ENCODE results near the gene CDK18.

Gene CDK18

DNA sequence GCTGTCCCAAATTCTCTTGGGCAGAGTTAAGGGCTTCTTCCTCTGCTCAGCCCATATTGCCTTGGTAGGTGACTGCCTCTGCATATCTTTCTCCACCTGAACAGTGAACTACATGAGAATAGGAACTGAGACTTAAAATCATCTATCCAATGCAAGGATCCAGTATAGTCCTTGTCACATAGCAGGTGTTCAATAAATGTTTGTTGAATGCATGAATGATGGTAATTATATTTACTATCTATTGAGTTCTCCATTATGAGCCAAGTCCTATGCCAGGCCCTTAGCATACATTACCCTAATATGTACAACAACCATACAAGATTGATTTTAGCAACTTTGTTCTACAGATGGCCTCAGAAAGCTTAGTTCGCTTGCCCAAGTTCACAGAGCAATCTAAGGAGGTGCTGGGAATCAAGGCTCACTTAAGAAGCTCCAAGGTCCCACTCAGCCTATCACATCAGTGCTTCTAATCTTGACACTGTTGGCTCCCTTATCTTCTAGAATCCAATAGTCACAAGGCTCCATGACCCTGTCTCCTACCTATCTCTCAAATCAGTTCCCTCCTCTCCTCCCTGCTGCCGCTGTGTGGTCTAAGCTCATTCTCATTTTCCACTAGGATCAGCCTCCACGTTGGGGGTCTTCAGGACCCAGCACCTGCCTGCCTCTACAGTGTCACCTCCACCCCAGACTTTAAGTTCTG, 2.2 kb upstream of the CDK18 start:
- no peak for DNase-seq (ENCODE audit: low read depth in 1 of 2, low spot score in 1 of 2)

DNA sequence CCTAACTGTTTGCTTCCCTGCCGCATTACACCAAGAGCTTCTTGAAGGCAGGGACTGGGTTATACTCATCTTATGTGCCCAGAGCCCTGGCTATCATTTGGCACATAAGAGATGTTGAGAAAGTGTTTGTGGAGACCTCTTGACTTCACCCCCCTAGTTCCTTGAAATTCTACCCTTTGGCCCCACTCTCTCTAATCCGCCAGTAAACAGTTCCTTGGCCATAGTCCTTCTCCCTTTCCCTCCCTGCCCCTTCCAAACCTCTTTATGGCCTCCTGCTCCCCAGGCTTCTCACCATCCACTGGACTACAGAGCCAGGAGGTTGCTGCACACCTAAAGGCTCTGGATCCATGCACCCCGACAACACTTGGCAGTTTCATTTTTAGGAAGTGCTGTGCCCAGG, 1.5 kb upstream of the CDK18 start:
- DNase-seq (ENCODE audit: low read depth in 1 of 2, low spot score in 1 of 2) = no peak

DNA sequence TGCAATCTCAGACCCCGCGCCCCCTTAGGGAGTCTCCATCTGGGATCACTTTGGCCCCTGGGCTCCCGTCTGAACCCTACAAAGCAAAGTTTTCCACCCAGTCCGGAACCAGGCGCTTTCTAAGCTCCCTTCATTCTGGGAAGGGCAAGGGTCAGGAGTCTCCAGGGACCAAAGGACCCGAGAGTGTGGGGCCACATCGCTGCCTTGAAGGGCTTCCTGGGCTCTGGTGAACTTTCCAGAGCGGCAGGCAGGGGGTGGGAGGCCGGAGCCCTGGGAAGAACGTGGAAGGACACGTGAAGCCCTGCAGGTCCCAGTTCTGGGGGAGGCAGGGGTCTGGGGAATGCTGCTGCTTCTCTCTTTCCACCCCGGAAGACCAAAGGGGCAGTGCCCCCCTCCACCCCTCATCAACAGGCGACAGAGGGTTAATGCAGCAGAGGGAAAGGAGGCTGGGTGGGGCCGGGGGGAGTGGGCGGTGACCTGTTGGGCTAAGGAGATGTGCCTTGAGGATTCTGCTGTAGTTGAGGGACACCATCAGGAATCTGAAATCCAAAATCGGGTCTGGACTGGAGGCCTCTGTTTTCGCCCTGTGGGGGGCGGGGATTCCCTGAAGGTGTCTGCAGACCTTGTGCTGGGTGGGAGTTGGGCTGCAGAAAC, 734 bp downstream of the CDK18 start:
- no peak for DNase-seq (ENCODE audit: low read depth in 1 of 2, low spot score in 1 of 2)

DNA sequence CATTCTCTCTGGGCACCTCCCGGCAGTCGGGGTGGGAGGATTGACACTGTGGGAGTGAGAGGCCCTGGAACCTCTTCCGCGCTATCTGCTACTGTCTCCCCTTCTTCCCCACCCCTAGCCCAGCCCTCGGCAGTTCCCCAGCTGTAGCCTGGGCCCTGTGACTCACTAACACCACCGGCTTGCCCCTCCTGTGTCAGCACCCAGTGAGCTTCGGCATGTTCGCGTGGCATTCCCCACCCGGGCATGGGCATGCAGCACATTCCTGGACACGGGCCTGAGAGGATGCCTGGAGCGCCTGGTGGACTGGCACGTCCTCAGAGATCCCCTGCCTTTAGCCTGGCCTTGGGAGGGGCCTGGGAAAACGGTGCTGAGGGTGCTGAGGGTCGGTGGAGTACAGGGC, 1.3 kb downstream of the CDK18 start:
- no peak for DNase-seq (ENCODE audit: low read depth in 1 of 2, low spot score in 1 of 2)

DNA sequence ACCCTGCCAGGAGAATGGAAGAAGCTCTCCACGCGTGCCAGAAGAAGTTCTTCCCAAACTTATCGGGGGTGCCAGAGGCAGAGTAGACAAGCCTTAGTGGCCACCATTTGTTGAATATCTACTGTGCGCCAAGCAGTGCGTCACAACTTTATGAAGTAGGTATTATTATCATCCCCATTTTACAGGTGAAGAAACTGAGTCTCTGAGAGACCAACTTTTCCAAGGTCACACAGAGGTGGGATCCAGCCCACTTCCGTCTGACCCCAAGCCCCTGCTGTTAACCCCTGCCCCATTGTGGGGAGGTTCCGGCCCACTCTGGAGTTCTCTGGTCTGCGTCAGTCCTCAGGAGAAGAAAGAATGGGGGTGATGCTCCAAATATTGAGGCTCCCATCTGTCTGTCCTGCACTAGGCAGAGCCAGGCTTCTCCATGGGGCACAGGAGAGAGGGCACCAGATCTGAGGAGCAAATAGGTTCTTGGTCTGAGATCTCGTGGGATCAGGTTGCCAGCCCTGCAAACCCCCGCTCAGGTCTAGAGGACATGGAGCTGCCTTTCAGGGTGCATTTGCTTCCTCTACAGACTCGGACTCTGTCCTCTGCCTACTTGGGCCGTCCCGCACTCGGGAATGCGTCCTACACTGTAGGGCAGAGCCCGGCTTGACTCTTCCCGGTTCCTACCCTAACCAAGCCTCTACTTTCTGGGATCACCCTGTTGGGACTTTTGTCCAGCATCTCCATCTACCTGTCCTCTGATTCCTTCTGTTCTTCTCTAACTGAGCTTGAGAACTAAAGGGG, 2.1 kb downstream of the CDK18 start:
- no peak for DNase-seq (ENCODE audit: low read depth in 1 of 2, low spot score in 1 of 2)

DNA sequence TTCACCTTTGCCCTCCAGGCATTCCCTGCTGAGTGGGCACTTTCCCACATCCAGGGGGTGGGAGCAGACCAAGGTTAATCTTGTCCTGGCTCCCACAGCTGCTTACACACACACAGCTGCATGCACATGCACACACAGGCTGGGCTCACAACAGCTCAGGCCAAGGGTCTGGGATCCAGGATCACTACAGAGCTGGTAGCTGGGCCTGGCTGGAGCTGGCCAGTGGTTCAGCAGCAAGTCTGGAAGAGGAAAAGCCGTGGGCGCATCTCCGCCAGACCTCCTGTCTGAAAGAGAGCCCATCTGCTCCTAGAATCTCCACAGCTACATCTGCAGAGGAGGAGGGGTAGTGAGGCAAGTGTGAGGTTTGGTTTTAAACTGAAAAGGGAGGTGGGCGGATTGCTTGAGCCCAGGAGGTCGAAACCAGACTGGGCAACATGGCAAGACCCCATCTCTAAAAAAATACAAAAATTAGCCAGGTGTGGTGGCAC, 3.8 kb downstream of the CDK18 start:
- DNase-seq (ENCODE audit: low read depth in 1 of 2, low spot score in 1 of 2) = no peak

DNA sequence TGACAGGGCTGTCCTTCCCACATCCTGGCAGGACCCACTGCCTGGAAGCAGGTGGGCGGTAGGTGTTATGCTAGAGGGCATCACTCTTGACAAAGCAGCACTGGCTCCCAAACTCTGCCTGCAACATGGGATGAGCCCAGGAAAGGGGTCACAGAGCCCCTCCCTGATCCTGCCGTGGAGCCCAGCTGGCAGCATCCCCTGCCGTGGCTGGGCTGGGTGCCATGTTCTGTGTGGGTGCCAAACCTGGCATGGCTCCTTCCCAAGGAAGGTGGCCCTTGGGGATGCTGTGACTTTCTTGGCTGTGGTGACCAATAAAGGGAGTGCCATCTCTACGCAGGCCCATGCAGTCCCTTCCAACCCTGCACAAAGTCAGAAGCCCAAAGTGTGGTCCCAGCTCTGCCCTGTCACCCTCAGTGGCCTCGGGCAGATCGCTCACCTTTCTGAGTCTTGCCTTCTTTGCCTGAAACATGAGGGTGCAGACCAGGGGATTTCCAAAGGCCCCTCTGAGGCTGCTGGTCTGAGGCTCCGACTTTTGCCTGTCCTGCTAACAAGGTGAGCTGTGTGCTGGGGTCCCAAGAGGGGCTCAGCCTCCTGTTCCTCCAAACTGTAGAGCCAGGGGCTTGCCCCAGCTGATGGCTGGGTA, 6.0 kb downstream of the CDK18 start:
- no peak for DNase-seq (ENCODE audit: low read depth in 1 of 2, low spot score in 1 of 2)

DNA sequence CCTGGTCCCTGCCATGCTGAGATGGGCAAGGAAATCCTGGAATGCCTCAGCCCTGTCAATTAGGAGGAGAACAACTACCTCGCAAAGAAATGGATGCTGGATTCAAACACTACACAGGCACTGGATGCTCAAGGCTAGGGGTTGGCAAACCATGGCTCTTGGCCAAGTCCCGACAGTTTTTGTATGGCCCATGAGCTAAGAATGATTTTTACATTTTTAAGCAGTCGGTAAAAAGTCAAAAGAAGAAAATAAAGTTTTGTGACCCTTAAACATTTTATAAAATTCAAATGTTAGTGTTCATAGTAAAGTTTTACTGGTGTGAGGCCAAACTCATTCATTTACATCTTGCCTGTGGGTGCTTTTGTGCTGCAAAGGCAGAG, 6.5 kb downstream of the CDK18 start:
- DNase-seq (ENCODE audit: low read depth in 1 of 2, low spot score in 1 of 2) = no peak

DNA sequence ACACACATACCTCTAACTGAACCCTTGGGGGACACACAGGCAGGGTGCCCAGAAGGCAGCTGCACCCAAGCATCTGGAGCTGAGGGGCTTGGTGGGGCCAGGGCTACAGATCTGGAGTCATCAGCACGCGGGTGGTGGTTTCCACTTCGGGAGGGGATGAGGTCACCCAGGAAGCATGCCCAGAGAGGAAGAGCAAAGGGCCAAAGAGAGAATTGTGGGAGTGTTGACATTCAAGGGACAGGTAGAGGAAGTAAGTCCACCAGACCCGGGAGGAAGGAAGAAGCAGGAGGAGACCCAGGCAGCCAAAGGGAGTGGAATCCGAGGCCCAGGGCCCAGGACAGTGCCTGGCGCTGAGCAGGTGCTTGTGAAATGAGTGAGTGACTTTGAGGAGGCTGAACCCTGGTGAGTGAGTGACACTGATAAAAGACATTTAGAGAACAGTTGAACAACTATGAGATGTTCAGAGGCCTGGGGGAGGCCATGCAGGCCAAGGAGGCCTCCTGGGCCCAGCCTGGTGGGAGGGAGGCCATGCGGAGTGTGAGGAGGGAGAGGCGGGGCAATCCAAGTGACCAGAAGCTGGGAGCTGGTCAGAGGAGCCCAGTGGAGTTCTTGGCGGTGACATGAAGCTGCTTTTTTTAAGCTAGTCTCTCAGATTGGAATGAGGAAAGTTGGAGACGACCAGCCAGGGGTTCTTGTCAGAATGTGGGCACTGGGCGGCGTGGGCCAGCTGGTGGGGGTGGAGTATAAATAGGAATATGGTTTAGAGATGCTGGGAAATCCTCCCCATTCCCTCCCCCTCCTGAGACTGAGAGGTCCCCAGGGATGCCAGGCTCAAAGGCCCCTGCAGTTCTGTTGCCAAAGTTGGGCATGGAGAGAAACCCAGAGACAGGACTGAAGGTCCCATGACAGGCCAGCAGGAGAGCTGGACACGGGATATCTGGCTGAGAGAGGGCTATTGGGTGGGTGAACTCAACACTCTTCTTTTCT, 7.9 kb downstream of the CDK18 start:
- DNase-seq (ENCODE audit: low read depth in 1 of 2, low spot score in 1 of 2) = no peak

DNA sequence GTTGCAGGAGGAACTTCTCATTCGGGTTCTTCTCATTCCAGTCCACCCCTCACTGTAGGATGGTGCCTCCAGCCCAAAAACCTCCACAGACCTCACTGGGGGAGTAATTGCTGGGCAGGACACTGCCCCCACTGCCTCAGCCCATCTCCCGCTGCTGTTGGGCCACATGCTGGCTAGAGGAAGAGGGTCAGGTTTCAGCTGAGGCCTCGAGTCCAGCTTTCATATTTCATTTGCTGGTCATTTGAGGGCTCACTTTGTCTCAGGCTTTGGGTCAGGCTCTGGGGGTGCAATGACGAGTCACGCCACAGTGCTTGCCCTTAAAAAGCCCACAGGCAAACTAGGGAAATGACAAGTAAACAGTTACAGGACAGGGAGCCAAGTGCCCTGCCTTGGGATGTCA, 9.3 kb downstream of the CDK18 start:
- no peak for DNase-seq (ENCODE audit: low read depth in 1 of 2, low spot score in 1 of 2)

DNA sequence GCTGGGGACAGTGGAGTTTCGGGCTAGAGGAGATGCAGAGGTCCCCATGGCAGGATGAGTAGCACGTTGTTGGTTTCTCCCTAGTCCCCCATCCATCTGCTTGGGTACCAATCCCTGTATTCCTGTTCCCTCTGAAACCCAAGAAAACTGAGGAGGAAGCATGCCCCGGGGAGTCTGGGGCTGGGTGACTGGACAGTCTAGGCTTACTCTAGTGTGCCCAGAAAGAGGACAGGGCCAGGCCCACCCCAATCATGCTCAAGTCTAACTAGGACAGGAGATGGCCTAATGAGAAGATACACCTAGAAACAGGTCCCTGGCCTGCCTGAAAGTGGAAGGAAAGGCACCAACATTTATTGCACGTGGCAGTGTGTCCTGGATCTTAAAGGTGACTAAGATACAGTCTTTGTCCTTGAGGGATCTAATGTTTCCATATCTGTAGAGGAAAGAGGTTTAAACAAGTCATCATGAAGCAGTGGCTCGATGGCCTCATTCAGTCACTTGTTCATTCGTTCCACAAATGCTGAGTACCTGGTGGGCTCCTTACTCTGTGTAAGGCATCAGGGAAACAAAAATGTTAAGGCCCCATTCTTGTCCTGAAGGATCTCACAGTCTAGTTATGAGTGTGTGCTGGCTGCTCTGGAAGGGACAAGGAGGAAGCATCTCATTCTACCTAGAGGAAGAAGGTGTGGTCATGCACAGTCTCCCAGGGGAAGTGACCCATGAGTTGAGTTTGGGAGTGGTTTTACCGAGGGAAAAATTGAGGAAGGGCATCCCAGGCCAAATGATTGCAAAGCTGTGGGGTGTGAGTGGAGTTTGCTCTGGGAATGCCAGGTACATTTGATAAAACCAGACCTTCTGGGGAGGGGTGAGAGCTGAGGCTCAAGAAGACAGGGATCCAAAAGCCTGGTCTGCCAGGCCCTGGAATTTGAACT, 10.0 kb downstream of the CDK18 start:
- DNase-seq (ENCODE audit: low read depth in 1 of 2, low spot score in 1 of 2) = no peak

DNA sequence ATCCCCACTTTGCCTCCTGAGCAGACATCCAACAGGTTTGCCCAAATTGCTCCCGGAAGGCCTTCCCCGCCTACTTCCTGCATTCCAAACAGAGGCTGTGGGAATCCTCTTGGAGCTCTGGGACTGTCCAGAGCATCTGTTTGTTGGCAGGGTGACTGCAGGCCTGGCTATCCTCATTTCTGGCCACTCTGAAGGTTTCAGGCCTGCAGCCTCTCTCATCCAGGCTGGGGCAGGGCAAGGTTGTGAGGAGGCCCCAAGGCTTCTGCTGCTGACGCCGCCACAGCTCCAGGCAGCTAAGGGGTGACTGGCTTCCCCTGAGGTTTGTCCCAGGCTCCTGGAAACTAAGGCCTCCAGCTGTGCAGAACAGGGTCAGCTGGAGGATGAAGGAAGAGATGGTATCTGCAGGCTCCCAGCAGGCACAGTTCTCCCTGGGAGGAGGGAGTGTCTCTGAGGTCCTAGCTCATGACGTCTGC, 11.3 kb downstream of the CDK18 start:
- no peak for DNase-seq (ENCODE audit: low read depth in 1 of 2, low spot score in 1 of 2)

DNA sequence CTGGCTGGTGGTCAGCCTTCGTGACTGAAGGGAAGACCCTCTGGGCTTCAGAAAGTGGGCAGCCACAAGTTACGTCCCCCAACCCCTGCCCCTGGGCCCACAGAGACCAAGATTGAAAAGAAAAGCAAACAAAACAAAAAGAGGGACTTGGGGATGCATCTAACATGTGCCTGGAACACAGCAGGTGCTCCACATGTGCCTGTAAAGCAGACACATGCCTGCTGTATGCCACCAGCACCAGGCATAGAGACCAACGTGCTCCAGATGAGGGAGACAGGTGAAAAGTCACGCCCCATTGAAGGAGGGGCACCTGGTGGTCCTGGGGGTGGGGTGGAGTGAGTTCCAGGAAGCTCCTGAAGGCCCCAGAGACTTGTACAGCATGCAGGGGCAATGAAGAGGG, 11.9 kb downstream of the CDK18 start:
- DNase-seq (ENCODE audit: low read depth in 1 of 2, low spot score in 1 of 2) = no peak

DNA sequence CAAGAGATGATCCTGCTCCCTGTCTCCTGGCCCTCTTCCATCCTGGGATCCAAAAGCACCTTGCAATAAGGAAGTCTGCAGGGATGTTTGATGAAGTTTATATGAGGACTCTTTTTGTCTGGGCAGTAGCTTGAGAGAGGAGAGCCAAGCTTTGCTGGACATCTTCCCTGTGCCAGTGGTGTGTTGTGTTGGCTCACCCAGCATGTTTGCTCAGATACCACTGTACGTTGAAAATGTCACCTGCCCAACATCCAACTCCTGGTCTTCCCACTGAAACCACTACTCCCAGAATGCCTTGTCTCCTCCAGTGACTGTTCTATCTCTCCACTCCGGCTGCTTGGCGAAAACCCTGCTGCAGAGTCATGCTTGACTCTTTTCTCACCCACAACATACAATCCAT, 12.8 kb downstream of the CDK18 start:
- no peak for DNase-seq (ENCODE audit: low read depth in 1 of 2, low spot score in 1 of 2)

DNA sequence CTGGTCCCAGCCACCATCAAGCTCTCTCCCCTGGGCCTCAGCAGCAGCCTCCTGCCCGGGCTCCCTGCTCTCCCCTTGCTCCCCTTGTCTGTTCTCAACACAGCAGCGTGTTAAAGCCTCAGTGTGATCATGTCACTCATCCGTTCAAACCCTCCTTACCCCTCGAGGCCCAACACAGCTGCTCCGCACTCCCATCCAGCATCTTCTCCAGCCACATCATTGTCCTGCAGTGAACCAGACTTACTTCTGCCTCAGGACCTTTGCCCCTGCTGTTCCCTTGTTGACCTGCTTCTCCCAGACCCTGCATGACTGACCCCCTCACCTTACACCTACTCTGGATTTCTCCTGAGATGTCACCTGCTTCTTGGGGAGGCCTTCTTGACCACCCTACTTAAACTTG, 13.3 kb downstream of the CDK18 start:
- DNase-seq (ENCODE audit: low read depth in 1 of 2, low spot score in 1 of 2) = no peak

DNA sequence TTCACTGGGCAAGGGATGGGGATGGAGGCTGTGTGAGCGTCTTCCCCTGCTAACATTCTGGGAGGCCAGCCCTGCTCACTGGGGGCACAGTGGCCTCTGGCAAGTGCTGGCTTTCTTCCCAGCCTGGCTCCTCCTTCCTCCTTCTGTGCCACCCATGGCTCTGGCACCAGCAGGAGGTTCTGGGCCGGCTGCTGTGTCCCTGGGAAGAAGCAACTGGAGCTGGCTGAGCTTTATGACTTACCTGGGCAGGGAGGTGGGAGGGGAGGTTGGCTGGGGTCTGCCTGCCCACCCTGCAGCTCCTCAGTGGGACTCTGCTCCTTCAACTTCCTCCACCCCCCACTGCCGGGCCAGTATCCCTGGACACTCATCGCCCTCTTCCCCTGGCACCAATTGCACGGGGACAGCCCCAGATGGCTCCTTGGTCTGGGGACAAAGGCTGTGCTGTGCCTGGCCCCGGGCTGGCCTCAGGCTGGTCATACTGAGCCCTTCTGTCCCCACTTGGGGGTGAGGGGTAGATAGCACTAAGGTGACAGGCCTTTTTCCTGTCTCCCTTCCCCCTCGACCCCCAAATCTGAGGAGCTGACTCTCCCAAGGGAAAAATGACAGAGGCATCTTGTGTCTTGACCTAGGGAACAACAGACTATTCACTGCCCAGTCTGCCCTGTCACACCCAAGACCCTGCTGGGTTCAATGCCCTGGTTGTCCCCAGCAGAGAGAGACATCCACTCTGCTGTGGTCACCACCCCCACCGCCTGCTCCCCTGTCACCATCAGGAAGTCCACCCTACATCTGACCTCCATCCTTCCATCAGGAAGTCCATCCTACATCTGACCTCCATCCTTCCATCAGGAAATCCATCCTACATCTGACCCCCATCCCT, 14.4 kb downstream of the CDK18 start:
- no peak for DNase-seq (ENCODE audit: low read depth in 1 of 2, low spot score in 1 of 2)

DNA sequence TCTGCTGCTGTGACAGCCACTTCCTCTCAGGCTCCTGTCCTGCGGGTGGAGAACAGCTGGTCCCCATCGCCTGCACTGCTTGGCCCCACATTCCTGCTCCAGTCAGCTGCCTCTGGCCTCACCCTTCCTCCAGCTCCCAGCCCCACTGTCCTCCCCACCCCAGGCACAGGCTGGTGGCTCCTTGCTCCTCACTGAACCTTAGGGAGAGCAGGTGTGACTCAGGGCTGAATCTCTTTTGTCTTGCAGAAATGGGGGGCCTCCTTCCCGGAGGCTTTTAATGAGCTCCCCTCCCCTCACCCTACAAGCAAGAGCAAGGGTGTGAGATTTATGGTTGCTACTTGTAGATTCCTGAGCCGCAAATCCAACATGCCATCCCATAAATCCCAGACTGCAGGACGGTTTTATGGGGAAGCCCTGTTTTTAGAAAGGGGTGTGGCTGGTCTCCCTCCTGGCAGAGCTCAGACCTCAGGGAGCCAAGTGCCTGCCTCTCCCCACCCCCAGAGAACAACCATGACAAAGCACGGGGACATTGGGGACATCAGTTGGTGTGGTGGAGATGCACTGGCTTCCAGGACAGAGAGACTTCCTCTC, 15.2 kb downstream of the CDK18 start:
- DNase-seq (ENCODE audit: low read depth in 1 of 2, low spot score in 1 of 2) = no peak

DNA sequence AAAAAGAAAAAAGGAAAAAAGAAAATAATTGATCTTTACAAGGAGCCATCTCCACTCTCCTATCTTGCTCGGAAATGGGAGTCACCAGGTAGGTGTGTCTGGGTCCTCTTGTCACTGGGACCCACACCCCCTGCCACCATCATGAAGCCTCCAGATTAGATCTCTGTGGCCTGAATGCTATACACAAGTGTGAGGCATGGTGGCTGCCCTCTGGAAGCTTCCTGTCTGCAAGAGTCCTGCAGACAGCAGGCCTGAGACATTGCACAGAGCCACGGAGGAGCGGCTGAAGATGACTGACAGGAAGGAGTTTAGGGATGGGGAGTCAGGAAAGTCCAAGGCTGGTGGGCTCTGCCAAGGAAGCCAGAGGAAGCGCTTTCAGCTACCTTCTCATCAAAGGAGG, 16.2 kb downstream of the CDK18 start:
- no peak for DNase-seq (ENCODE audit: low read depth in 1 of 2, low spot score in 1 of 2)

Data from activated T-helper 1 cell treated with anti-CD3 and anti-CD28 coated beads, Interleukin-2, amount 50 U/mL, for 16 hours (primary cell).